Measurements from ENCODE around the gene NANOS1.
A peak's percentile ranks its signal among the peaks of the same experiment; 100 is the strongest.

NANOS1 gene

GRCh38 chr10:118995739-118996138, 33.8 kb upstream of the NANOS1 start:
- no peak for TF ChIP-seq CTCF (conservative IDR thresholded peaks at IDR 0.05; ENCODE audit: low read depth, low read length)
- no peak overlapping the region for H3K4me3 ChIP-seq (ENCODE audit: low read depth, low read length)
- DNase-seq (ENCODE audit: low read depth): no peak

GRCh38 chr10:118997379-118997778, 32.1 kb upstream of the NANOS1 start:
- no peak overlapping the region for H3K4me3 ChIP-seq (ENCODE audit: low read depth, low read length)
- no peak for TF ChIP-seq CTCF (conservative IDR thresholded peaks at IDR 0.05; ENCODE audit: low read depth, low read length)
- DNase-seq (ENCODE audit: low read depth): no peak

GRCh38 chr10:118998183-118998582, 31.3 kb upstream of the NANOS1 start:
- no peak for DNase-seq (ENCODE audit: low read depth)
- no peak overlapping the region for H3K4me3 ChIP-seq (ENCODE audit: low read depth, low read length)
- TF ChIP-seq CTCF (conservative IDR thresholded peaks at IDR 0.05; ENCODE audit: low read depth, low read length): no peak

GRCh38 chr10:119001717-119002500, 27.6 kb upstream of the NANOS1 start:
- no peak overlapping the region for H3K4me3 ChIP-seq (ENCODE audit: low read depth, low read length)
- TF ChIP-seq CTCF (conservative IDR thresholded peaks at IDR 0.05; ENCODE audit: low read depth, low read length): no peak
- no peak for DNase-seq (ENCODE audit: low read depth)

- no peak for TF ChIP-seq CTCF (conservative IDR thresholded peaks at IDR 0.05; ENCODE audit: low read depth, low read length)
- no peak for DNase-seq (ENCODE audit: low read depth)
- H3K4me3 ChIP-seq (ENCODE audit: low read depth, low read length): no peak overlapping the region
Observed at GRCh38 chr10:119003572-119004289, 25.8 kb upstream of the NANOS1 start.

- peak; percentile 46 for DNase-seq (ENCODE audit: low read depth)
- no peak for TF ChIP-seq CTCF (conservative IDR thresholded peaks at IDR 0.05; ENCODE audit: low read depth, low read length)
- no peak overlapping the region for H3K4me3 ChIP-seq (ENCODE audit: low read depth, low read length)
Observed at GRCh38 chr10:119005362-119006043, 24.0 kb upstream of the NANOS1 start.
